Activated CD4-positive, alpha-beta T cell treated with anti-CD3 and anti-CD28 coated beads, Interleukin-2, amount 50 U/mL, for 1 hour (primary cell): ENCODE results near the gene ENKD1.

ENCODE experiments used
- DNase-seq: peaks from one replicate; pipeline ENCODE4 v3.0.0-alpha.2; 2020

ENKD1 gene

DNA sequence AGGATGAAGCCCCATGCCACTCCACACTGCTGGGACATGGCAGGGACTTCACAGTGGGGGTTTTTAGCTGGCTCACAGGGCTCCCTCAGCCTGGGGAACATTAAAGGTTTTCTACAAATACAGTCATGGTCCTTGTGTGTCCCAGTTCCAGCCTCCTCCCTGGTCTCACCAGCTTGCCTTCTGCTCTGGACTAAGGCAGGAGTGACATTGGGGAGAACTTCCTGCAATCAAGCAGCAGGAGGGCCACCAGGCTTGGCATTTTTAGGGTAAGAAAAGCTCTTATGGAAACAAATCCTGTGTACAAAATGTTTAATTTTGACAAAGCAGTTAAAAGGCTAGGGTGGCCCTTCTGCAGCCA, 3.9 kb downstream of the ENKD1 start:
- no peak for DNase-seq

DNA sequence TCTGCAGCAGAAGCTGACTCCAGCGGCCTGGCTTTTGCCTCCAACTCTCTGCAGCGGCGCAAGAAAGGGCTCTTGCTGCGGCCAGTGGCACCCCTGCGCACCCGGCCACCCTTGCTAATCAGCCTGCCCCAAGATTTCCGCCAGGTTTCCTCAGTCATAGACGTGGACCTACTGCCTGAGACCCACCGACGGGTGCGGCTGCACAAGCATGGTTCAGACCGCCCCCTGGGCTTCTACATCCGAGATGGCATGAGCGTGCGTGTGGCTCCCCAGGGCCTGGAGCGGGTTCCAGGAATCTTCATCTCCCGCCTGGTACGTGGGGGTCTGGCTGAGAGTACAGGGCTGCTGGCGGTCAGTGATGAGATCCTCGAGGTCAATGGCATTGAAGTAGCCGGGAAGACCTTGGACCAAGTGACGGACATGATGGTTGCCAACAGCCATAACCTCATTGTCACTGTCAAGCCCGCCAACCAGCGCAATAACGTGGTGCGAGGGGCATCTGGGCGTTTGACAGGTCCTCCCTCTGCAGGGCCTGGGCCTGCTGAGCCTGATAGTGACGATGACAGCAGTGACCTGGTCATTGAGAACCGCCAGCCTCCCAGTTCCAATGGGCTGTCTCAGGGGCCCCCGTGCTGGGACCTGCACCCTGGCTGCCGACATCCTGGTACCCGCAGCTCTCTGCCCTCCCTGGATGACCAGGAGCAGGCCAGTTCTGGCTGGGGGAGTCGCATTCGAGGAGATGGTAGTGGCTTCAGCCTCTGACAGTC, 4.5 kb downstream of the ENKD1 start:
- no peak for DNase-seq

GRCh38 chr16:67661101-67661761, 5.3 kb downstream of the ENKD1 start:
- no peak for DNase-seq

GRCh38 chr16:67660564-67661028, 6.0 kb downstream of the ENKD1 start, which contains the start of gene PARD6A:
Gene PARD6A, plus strand, starts transcription at chr16:67660960. Its CDS starts 79 bp downstream, at chr16:67661039.
- peak; percentile 93 for DNase-seq

- peak; percentile 89 for DNase-seq
These were observed 6.6 kb downstream of the ENKD1 start, which contains the start of gene ACD for GRCh38 chr16:67659675-67660563. Gene ACD, minus strand, starts transcription at chr16:67660260. Its CDS starts 40 bp downstream, at chr16:67660220.

- DNase-seq: no peak
These were observed 7.5 kb downstream of the ENKD1 start for GRCh38 chr16:67658849-67659674.

DNA sequence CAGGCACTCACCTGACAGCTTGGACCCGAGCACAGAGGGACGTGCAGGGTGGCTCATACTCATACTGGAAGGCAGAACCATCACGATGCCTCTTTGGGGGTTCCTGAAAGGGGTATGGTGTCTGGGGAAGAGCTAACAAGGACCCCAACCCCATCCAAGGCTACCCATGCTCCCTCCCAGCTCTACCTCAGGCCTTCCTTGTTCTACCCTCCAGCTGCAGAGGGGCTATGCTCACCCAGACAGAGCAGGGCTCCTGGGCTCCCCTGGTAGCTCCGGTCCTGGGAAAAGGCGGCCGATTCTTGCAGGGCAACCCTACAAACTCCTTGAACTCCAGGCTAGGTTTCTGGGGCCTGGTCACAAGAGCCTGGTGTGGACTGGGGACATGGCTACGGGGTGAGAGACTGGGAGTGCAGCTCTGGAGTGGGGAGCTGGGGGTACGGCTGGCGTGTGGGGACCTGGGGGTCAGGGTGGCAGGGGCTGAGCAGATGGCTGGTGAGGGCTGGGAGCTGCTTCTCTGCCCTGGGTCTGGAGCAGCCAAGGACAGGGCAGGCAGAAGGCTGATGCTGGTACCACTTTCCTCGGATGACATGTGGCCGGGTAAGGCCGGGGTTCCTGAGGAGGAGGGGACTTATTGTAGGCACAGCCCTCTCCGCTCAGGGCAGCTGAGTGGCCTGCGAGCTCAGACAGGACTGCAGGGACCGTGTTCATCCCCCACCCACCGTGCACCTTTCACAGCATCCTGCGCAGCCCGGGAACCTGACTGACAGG, 8.6 kb downstream of the ENKD1 start:
- no peak for DNase-seq

- no peak for DNase-seq
These were observed 9.4 kb downstream of the ENKD1 start for GRCh38 chr16:67657017-67657608.

GRCh38 chr16:67656344-67657016, 10.1 kb downstream of the ENKD1 start:
- DNase-seq: no peak

DNA sequence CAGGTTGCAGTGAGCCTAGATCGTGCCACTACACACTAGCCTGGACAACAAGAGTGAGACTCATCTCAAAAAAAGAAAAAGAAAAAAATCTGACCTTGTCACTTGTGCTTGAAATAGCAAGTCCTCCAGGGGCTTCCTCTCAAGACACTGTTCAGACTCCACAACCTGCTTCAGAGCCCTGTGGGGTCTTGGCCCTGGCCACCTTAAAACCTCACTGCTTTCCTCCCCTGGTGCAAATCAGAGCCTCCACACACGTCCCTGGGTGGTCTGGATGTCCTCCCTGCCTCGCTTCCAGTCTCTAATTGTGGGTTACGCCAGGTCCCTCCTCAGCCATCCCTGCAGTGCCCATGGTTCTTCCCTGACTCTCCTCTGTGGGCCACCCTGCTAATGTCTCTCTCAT, 11.2 kb downstream of the ENKD1 start:
- no peak for DNase-seq

DNA sequence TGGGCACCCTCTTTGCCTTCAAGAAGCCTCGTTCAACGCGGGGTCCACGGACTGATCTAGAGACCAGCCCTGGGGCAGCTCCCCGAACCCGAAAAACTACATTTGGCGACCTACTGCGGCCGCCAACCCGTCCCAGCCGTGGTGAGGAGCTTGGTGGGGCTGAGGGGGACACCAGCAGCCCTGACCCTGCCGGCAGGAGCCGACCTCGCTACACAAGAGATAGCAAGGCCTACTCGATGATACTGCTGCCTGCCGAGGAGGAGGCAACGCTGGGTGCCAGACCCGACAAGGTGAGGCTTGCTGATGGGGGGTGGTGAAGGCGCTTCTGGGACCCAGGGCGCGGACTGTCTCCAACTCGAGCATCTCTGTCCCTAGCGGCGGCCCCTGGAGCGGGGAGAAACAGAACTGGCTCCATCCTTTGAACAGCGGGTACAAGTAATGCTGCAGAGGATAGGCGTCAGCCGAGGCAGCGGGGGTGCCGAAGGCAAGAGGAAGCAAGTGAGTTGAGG, 12.1 kb downstream of the ENKD1 start:
- DNase-seq: no peak

- DNase-seq: no peak
These were observed 12.7 kb downstream of the ENKD1 start for GRCh38 chr16:67653789-67654402.

DNA sequence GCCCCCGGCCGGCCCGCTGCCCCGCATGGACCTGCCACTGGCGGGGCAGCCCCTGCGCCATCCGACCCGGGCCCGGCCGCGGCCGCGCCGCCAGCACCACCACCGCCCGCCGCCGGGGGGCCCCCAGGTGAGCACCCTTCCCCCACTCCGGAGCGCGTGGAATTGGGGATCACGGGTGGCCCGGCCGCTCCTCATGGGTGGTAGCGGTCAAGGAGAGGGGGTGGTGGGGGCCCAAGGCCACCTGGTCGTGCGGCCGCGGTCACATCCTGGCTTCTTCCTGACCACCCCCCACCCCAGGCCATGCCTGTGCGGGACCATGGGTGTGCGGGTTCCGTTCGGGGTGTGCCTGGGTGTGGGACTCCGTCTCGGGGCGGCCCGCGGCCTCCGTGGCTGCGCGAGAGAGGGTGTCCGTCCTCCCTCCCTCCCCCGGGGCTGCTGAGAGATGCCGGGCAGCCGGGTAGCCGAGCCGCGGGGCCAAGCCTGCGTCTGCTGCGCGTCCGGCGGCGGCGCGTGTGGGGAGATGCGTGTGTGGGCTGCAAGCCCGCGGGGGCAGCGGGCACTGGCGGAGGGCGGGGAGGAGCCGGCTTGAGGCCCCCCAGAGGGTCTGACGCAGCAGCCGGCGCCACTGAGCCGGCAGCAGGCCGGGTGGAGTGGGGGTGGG, 13.3 kb downstream of the ENKD1 start:
- no peak for DNase-seq

DNA sequence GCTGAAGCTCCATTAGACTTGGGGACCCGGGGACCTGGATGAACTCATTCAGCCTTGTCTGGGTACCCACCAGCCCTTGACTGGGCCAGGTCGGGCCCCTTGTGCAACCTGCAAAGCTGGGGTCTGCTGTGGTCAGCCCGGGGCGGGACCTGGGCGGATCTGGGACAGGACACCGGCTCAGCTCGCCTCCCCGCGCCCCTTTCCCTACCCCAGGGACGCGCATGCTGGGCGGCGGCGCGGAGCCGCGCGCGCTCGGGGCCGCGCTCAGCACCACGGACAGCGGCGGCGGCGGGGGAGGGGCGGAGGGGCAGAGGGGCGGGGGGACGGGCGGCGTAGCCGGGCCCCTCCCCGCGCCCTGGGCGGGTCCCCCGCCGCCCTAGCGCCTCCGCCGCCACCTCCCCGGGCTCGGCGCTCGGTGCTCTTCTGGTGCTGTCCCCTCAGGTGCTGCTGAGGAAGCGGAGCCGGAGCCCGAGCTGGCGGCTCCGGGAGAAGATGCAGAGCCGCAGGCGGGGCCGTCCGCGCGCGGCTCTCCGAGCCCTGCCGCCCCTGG, 13.9 kb downstream of the ENKD1 start:
- no peak for DNase-seq

DNA sequence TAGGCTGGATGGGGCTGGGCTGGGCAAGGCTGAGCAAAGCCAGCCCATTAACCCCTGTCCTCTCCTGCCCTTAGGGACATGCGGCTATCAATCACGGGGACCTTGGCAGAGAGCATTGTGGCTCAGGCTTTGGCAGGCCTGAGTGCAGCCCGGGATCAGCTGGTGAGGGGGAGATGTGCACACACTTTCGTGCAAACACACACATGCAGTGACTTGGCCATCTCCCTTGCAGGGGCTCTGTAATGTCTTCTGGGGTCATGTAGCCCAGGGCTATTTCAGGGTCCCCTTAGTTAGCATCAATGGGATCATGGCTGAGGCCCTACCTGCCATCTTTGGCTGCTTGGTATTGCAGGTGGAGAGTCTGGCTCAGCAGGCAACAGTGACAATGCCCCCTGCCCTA, 14.7 kb downstream of the ENKD1 start:
- DNase-seq: no peak

- no peak for DNase-seq
These were observed 15.5 kb downstream of the ENKD1 start for GRCh38 chr16:67651039-67651438.

- no peak for DNase-seq
These were observed 16.5 kb downstream of the ENKD1 start for GRCh38 chr16:67650023-67650422.

- no peak for DNase-seq
These were observed 17.0 kb downstream of the ENKD1 start for GRCh38 chr16:67649494-67649931.
